Stimulated activated naive CD4-positive, alpha-beta T cell (primary cell): ENCODE measurements around the gene CLDN9.

Experiments
- DNase-seq, 6 experiments: peaks; one replicate each; lab custom pipeline; 2025; lab: John Stamatoyannopoulos, UW

CLDN9 gene

GRCh38 chr16:2996298-2996697 lies 16.4 kb upstream of the CLDN9 start:
- no peak for DNase-seq

- DNase-seq: no peak
These were observed 12.8 kb upstream of the CLDN9 start for GRCh38 chr16:2999929-3000328.

- no peak for DNase-seq
These were observed 12.2 kb upstream of the CLDN9 start for GRCh38 chr16:3000540-3000939.

- DNase-seq: no peak
These were observed 11.4 kb upstream of the CLDN9 start for GRCh38 chr16:3001316-3001715.

- peak; percentile 89 to 96 (median 96) for DNase-seq
These were observed 9.0 kb upstream of the CLDN9 start for GRCh38 chr16:3003582-3004270.

- no peak for DNase-seq
These were observed 8.4 kb upstream of the CLDN9 start for GRCh38 chr16:3004319-3004718.

- no peak for DNase-seq
These were observed 7.9 kb upstream of the CLDN9 start for GRCh38 chr16:3004781-3005284.

- DNase-seq: no peak
These were observed 5.4 kb upstream of the CLDN9 start for GRCh38 chr16:3007059-3007956.

- DNase-seq: peak in 1 of 6 experiments; percentile 29
These were observed 4.6 kb upstream of the CLDN9 start for GRCh38 chr16:3007957-3008689.

- DNase-seq: no peak
These were observed 4.1 kb upstream of the CLDN9 start for GRCh38 chr16:3008690-3009037.

GRCh38 chr16:3009568-3010390 lies 2.9 kb upstream of the CLDN9 start:
- no peak for DNase-seq

GRCh38 chr16:3010510-3010909 lies 2.2 kb upstream of the CLDN9 start:
- DNase-seq: no peak

- no peak for DNase-seq
These were observed 477 bp upstream of the CLDN9 start for GRCh38 chr16:3012246-3012645.

- no peak for DNase-seq
These were observed 798 bp downstream of the CLDN9 start for GRCh38 chr16:3013491-3013951.

GRCh38 chr16:3013998-3014690 lies 1.4 kb downstream of the CLDN9 start:
- DNase-seq: no peak

GRCh38 chr16:3014971-3015370 lies 2.2 kb downstream of the CLDN9 start:
- DNase-seq: no peak

- no peak for DNase-seq
These were observed 3.3 kb downstream of the CLDN9 start for GRCh38 chr16:3015865-3016521.

GRCh38 chr16:3017344-3017743 lies 4.6 kb downstream of the CLDN9 start:
- no peak for DNase-seq

GRCh38 chr16:3017794-3018506 lies 5.2 kb downstream of the CLDN9 start, which contains the start of gene CLDN6:
Gene CLDN6, minus strand, starts transcription at chr16:3018183. Its CDS starts 2,162 bp downstream, at chr16:3016021.
- DNase-seq: peak in 4 of 6 experiments; percentile 11 to 17 (median 14)
